ENCODE data around the gene TBC1D1.

TBC1D1 gene

GRCh38 chr4:37956941-37957340, 66.1 kb downstream of the TBC1D1 start:
- Histone ChIP-seq H2BK12ac (ENCODE audit: low read length in 2 of 2) (no peak overlapping the region), H3K27ac (ENCODE audit: low read length, poor library complexity, severe bottlenecking) (no peak overlapping the region), H2BK15ac (ENCODE audit: low read depth, poor library complexity, severe bottlenecking) (no peak overlapping the region), H3K9me3 (ENCODE audit: control insufficient read depth, low read length) (no peaks in the 10 kb centered on the region), H3K23ac (ENCODE audit: low read length in 2 of 2) (no peak overlapping the region), H3K4me2 (ENCODE audit: low read length, poor library complexity, severe bottlenecking) (no peak overlapping the region), H3K27me3 (ENCODE audit: control insufficient read depth in 1 of 2, insufficient read depth in 1 of 2, low read length in 2 of 2) (peaks cover 0 to 4% of the 10 kb centered on the region in 2 experiments), H2AK5ac (ENCODE audit: low read length, severe bottlenecking) (no peak overlapping the region), H2BK5ac (ENCODE audit: low read depth, low read length, poor library complexity, severe bottlenecking) (no peak overlapping the region), H3K9ac (ENCODE audit: low read length) (no peak overlapping the region), H4K8ac (ENCODE audit: low read length) (no peak overlapping the region), H2BK120ac (ENCODE audit: low read depth, low read length) (no peak overlapping the region), H3K4me1 (ENCODE audit: control insufficient read depth, insufficient read depth, low read depth, low read length) (no peaks in the 10 kb centered on the region), H2AFZ (ENCODE audit: low read depth, low read length) (no peak overlapping the region), H3K79me1 (replicated peaks; ENCODE audit: low read length, poor library complexity, severe bottlenecking) (no peaks in the 10 kb centered on the region), H3K14ac (ENCODE audit: low read length in 2 of 2) (no peak overlapping the region), H3K4me3 (ENCODE audit: insufficient read depth in 1 of 2, low read depth in 1 of 2, low read length in 2 of 2) (no peak overlapping the region), H3K18ac (ENCODE audit: low read depth in 1 of 2, low read length in 2 of 2) (no peak overlapping the region), H4K91ac (ENCODE audit: low read length) (no peak overlapping the region), H3K4ac (ENCODE audit: low read depth in 1 of 2, low read length in 2 of 2) (no peak overlapping the region), H3K36me3 (ENCODE audit: control insufficient read depth in 1 of 2, insufficient read depth in 2 of 2, low read depth in 1 of 2, low read length in 2 of 2) (no peaks in the 10 kb centered on the region)
- DNase-seq, result no peak
- 84% methylated on average over 2 of the region's 4 CpGs for WGBS

DNA sequence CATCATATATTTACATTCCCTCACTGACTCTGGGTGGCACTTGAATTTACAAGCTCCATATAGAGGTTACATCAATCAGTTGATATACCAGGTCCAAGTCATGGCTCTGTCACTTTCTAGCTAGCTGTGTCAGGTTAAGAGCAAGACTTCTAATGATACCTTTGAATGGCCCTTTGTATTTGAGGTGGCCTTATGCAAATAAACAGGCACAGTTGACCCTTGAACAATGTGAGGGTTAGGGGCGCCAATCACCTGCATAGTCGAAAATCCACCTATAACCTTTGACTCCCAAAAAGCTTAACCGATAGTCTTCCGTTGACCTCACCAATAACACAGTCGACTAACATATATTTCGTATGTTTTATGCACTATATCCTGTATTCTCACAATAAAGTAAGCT, 68.0 kb downstream of the TBC1D1 start:
- no peaks in the 10 kb centered on the region for H3K9me3 ChIP-seq (ENCODE audit: control insufficient read depth, low read length)
- H3K4me1 ChIP-seq (ENCODE audit: control insufficient read depth, insufficient read depth, low read depth, low read length), result no peaks in the 10 kb centered on the region
- H3K9ac ChIP-seq (ENCODE audit: low read length), result no peak overlapping the region
- WGBS, result 73% methylated on average over 4 of the region's 6 CpGs
- H3K18ac ChIP-seq (ENCODE audit: low read depth in 1 of 2, low read length in 2 of 2), result no peak overlapping the region
- H2AFZ ChIP-seq (ENCODE audit: low read depth, low read length), result no peak overlapping the region
- no peak overlapping the region for H2AK5ac ChIP-seq (ENCODE audit: low read length, severe bottlenecking)
- no peaks in the 10 kb centered on the region for H3K36me3 ChIP-seq (ENCODE audit: control insufficient read depth in 1 of 2, insufficient read depth in 2 of 2, low read depth in 1 of 2, low read length in 2 of 2)
- no peak overlapping the region for H4K8ac ChIP-seq (ENCODE audit: low read length)
- H3K4me2 ChIP-seq (ENCODE audit: low read length, poor library complexity, severe bottlenecking), result no peak overlapping the region
- no peak overlapping the region for H2BK12ac ChIP-seq (ENCODE audit: low read length in 2 of 2)
- H3K27ac ChIP-seq (ENCODE audit: low read length, poor library complexity, severe bottlenecking), result no peak overlapping the region
- H3K79me1 ChIP-seq (replicated peaks; ENCODE audit: low read length, poor library complexity, severe bottlenecking), result no peaks in the 10 kb centered on the region
- no peak overlapping the region for H3K4ac ChIP-seq (ENCODE audit: low read depth in 1 of 2, low read length in 2 of 2)
- H4K91ac ChIP-seq (ENCODE audit: low read length), result no peak overlapping the region
- no peak overlapping the region for H2BK5ac ChIP-seq (ENCODE audit: low read depth, low read length, poor library complexity, severe bottlenecking)
- H3K23ac ChIP-seq (ENCODE audit: low read length in 2 of 2), result no peak overlapping the region
- no peak overlapping the region for H3K14ac ChIP-seq (ENCODE audit: low read length in 2 of 2)
- H3K4me3 ChIP-seq (ENCODE audit: insufficient read depth in 1 of 2, low read depth in 1 of 2, low read length in 2 of 2), result no peak overlapping the region
- no peak overlapping the region for H2BK15ac ChIP-seq (ENCODE audit: low read depth, poor library complexity, severe bottlenecking)
- no peak for DNase-seq
- H3K27me3 ChIP-seq (ENCODE audit: control insufficient read depth in 1 of 2, insufficient read depth in 1 of 2, low read length in 2 of 2), result peaks cover 0 to 3% of the 10 kb centered on the region in 2 experiments
- no peak overlapping the region for H2BK120ac ChIP-seq (ENCODE audit: low read depth, low read length)

GRCh38 chr4:37960098-37960497, 69.2 kb downstream of the TBC1D1 start, which contains the start of gene PTTG2:
TSS of gene PTTG2 (plus strand) at chr4:37960398. CDS start at chr4:37960435, 37 bp downstream.
- no peaks in the 10 kb centered on the region for H3K36me3 ChIP-seq (ENCODE audit: control insufficient read depth in 1 of 2, insufficient read depth in 2 of 2, low read depth in 1 of 2, low read length in 2 of 2)
- no peak within 1 kb of the TSS for H3K4me3 ChIP-seq (ENCODE audit: insufficient read depth in 1 of 2, low read depth in 1 of 2, low read length in 2 of 2)
- H2AK5ac ChIP-seq (ENCODE audit: low read length, severe bottlenecking), result no peak within 1 kb of the TSS
- H2BK5ac ChIP-seq (ENCODE audit: low read depth, low read length, poor library complexity, severe bottlenecking), result no peak within 1 kb of the TSS
- no peak within 1 kb of the TSS for H3K4me2 ChIP-seq (ENCODE audit: low read length, poor library complexity, severe bottlenecking)
- H3K18ac ChIP-seq (ENCODE audit: low read depth in 1 of 2, low read length in 2 of 2), result no peak within 1 kb of the TSS
- H3K4me1 ChIP-seq (ENCODE audit: control insufficient read depth, insufficient read depth, low read depth, low read length), result no peaks in the 10 kb centered on the region
- no peak within 1 kb of the TSS for H3K9ac ChIP-seq (ENCODE audit: low read length)
- no peaks in the 10 kb centered on the region for H3K79me1 ChIP-seq (replicated peaks; ENCODE audit: low read length, poor library complexity, severe bottlenecking)
- no peak within 1 kb of the TSS for H2BK120ac ChIP-seq (ENCODE audit: low read depth, low read length)
- H3K23ac ChIP-seq (ENCODE audit: low read length in 2 of 2), result no peak within 1 kb of the TSS
- no peak within 1 kb of the TSS for H2BK15ac ChIP-seq (ENCODE audit: low read depth, poor library complexity, severe bottlenecking)
- H4K91ac ChIP-seq (ENCODE audit: low read length), result no peak within 1 kb of the TSS
- no peaks in the 10 kb centered on the region for H3K9me3 ChIP-seq (ENCODE audit: control insufficient read depth, low read length)
- H2BK12ac ChIP-seq (ENCODE audit: low read length in 2 of 2), result no peak within 1 kb of the TSS
- H3K27me3 ChIP-seq (ENCODE audit: control insufficient read depth in 1 of 2, insufficient read depth in 1 of 2, low read length in 2 of 2), result peaks cover 0 to 3% of the 10 kb centered on the region in 2 experiments
- no peak within 1 kb of the TSS for H3K14ac ChIP-seq (ENCODE audit: low read length in 2 of 2)
- DNase-seq, result no peak
- H3K27ac ChIP-seq (ENCODE audit: low read length, poor library complexity, severe bottlenecking), result no peak within 1 kb of the TSS
- H2AFZ ChIP-seq (ENCODE audit: low read depth, low read length), result no peak within 1 kb of the TSS
- H3K4ac ChIP-seq (ENCODE audit: low read depth in 1 of 2, low read length in 2 of 2), result no peak within 1 kb of the TSS
- no peak within 1 kb of the TSS for H4K8ac ChIP-seq (ENCODE audit: low read length)
- WGBS, result 95% methylated on average over 4 of the region's 5 CpGs

DNA sequence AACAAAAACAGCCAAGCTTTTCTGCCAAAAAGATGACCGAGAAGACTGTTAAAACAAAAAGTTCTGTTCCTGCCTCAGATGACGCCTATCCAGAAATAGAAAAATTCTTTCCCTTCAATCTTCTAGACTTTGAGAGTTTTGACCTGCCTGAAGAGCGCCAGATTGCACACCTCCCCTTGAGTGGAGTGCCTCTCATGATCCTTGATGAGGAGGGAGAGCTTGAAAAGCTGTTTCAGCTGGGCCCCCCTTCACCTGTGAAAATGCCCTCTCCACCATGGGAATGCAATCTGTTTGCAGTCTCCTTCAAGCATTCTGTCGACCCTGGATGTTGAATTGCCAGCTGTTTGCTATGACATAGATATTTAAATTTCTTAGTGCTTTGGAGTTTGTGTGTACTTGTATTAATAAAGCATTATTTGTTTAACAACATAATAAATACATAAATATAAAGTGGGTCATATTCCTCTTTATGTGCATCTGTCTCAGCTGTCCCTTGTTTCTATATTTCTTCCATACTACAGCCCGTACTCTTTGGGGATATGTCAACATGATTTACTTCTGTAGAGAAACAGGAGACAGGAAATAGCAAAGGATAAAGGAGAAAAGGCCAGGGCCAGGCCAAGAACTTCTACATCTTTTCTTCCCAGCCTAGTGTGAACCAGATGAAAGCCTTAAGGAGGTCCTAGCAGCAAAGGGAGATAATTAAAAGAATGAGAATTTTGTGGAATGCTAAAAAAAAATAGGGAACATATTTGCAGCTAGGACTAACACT, 70.0 kb downstream of the TBC1D1 start:
- H3K23ac ChIP-seq (ENCODE audit: low read length in 2 of 2), result no peak overlapping the region
- no peak overlapping the region for H2BK120ac ChIP-seq (ENCODE audit: low read depth, low read length)
- no peak overlapping the region for H2BK15ac ChIP-seq (ENCODE audit: low read depth, poor library complexity, severe bottlenecking)
- H3K14ac ChIP-seq (ENCODE audit: low read length in 2 of 2), result no peak overlapping the region
- H3K4me3 ChIP-seq (ENCODE audit: insufficient read depth in 1 of 2, low read depth in 1 of 2, low read length in 2 of 2), result no peak overlapping the region
- H3K36me3 ChIP-seq (ENCODE audit: control insufficient read depth in 1 of 2, insufficient read depth in 2 of 2, low read depth in 1 of 2, low read length in 2 of 2), result no peaks in the 10 kb centered on the region
- H3K4ac ChIP-seq (ENCODE audit: low read depth in 1 of 2, low read length in 2 of 2), result no peak overlapping the region
- H4K8ac ChIP-seq (ENCODE audit: low read length), result no peak overlapping the region
- H3K79me1 ChIP-seq (replicated peaks; ENCODE audit: low read length, poor library complexity, severe bottlenecking), result no peaks in the 10 kb centered on the region
- no peak overlapping the region for H4K91ac ChIP-seq (ENCODE audit: low read length)
- no peak overlapping the region for H3K27ac ChIP-seq (ENCODE audit: low read length, poor library complexity, severe bottlenecking)
- peaks cover 0 to 3% of the 10 kb centered on the region in 2 experiments for H3K27me3 ChIP-seq (ENCODE audit: control insufficient read depth in 1 of 2, insufficient read depth in 1 of 2, low read length in 2 of 2)
- H2BK5ac ChIP-seq (ENCODE audit: low read depth, low read length, poor library complexity, severe bottlenecking), result no peak overlapping the region
- H3K4me1 ChIP-seq (ENCODE audit: control insufficient read depth, insufficient read depth, low read depth, low read length), result no peaks in the 10 kb centered on the region
- no peak overlapping the region for H3K18ac ChIP-seq (ENCODE audit: low read depth in 1 of 2, low read length in 2 of 2)
- no peak overlapping the region for H2AFZ ChIP-seq (ENCODE audit: low read depth, low read length)
- no peaks in the 10 kb centered on the region for H3K9me3 ChIP-seq (ENCODE audit: control insufficient read depth, low read length)
- no peak for DNase-seq
- H3K4me2 ChIP-seq (ENCODE audit: low read length, poor library complexity, severe bottlenecking), result no peak overlapping the region
- WGBS, result 76% methylated on average over 3 of the region's 5 CpGs
- H2BK12ac ChIP-seq (ENCODE audit: low read length in 2 of 2), result no peak overlapping the region
- no peak overlapping the region for H2AK5ac ChIP-seq (ENCODE audit: low read length, severe bottlenecking)
- H3K9ac ChIP-seq (ENCODE audit: low read length), result no peak overlapping the region

Measured in mesenchymal stem cell (in vitro differentiated cells and primary cell).